Left renal pelvis (tissue), 4 donors: ENCODE measurements around the gene AADAT. TPM values are rescaled to one million over a fixed set of nuclear protein-coding genes. Genes with fewer than 3 reads are reported as not detected.
"Not testable (repeated sequence)": the region's sequence is repeated elsewhere in the genome, so short reads cannot be mapped to it uniquely, and the experiment has no call there.

ENCODE experiments used
- DNase-seq, 4 donors: peaks; one replicate each; pipeline ENCODE4 v3.0.0-alpha.2; 2013; ENCODE audit warnings: low read depth in 4 of 4, low spot score in 3 of 4
- polyA plus RNA-seq, 4 donors: library from polyadenylated mRNA; unstranded; fragments of 120-200 nt; gene quantifications; one replicate each; pipeline ENCODE4 v1.2.1, GENCODE V29; 2013; ENCODE audit not compliant: insufficient read length in 4 of 4

AADAT gene
- 10 to 100 TPM; 20.8 to 31.3 (median 23.8) TPM for polyA plus RNA-seq

- peak; percentile 52 to 73 (median 64) for DNase-seq
Measured at GRCh38 chr4:170089668-170090351, at the start of gene AADAT. Gene AADAT, minus strand, starts transcription at chr4:170089956. Its CDS starts 266 bp downstream, at chr4:170089690.

GRCh38 chr4:170138580-170139194 lies 48.9 kb upstream of the AADAT start:
- DNase-seq = peak; percentile 55 to 69 (median 60)

- DNase-seq = no peak
Measured at GRCh38 chr4:170137927-170138326, 48.2 kb upstream of the AADAT start.

- no peak for DNase-seq
Measured at GRCh38 chr4:170137466-170137865, 47.7 kb upstream of the AADAT start.

GRCh38 chr4:170134821-170135220 lies 45.1 kb upstream of the AADAT start:
- DNase-seq = no peak

GRCh38 chr4:170128219-170128804 lies 38.6 kb upstream of the AADAT start:
- DNase-seq = no peak

- no peak for DNase-seq
Measured at GRCh38 chr4:170127758-170128157, 38.0 kb upstream of the AADAT start.

GRCh38 chr4:170124406-170124805 lies 34.6 kb upstream of the AADAT start:
- DNase-seq = no peak

GRCh38 chr4:170122252-170122651 lies 32.5 kb upstream of the AADAT start:
- DNase-seq = no peak

- DNase-seq = no peak
Measured at GRCh38 chr4:170114636-170115035, 24.9 kb upstream of the AADAT start.

- not testable (repeated sequence) for DNase-seq
Measured at GRCh38 chr4:170114183-170114582, 24.4 kb upstream of the AADAT start.

GRCh38 chr4:170111546-170111945 lies 21.8 kb upstream of the AADAT start:
- no peak for DNase-seq

GRCh38 chr4:170111085-170111484 lies 21.3 kb upstream of the AADAT start:
- DNase-seq = no peak

- DNase-seq = no peak
Measured at GRCh38 chr4:170110285-170110672, 20.5 kb upstream of the AADAT start.

- DNase-seq = no peak
Measured at GRCh38 chr4:170109586-170110284, 20.0 kb upstream of the AADAT start.

- no peak for DNase-seq
Measured at GRCh38 chr4:170106900-170107299, 17.1 kb upstream of the AADAT start.

GRCh38 chr4:170102426-170102825 lies 12.7 kb upstream of the AADAT start:
- no peak for DNase-seq

- DNase-seq = not testable (repeated sequence)
Measured at GRCh38 chr4:170098171-170098570, 8.4 kb upstream of the AADAT start.

GRCh38 chr4:170097681-170098080 lies 7.9 kb upstream of the AADAT start:
- no peak for DNase-seq

- no peak for DNase-seq
Measured at GRCh38 chr4:170093973-170094535, 4.3 kb upstream of the AADAT start.
